Measurements from ENCODE around the gene BTBD1. TPM values are rescaled to one million over a fixed set of nuclear protein-coding genes. Genes with fewer than 3 reads are reported as not detected.

The BTBD1 gene
- total RNA-seq, 4 donors from 2014 or later: 37.3 to 60.8 (median 55.9) TPM

- peak within 1 kb of the TSS; percentile 76 to 92 (median 82) for H3K4me3 ChIP-seq
- no peaks in the 10 kb centered on the region for H3K27me3 ChIP-seq
- peak in 2 of 4 donors; percentile 21 to 53 for TF ChIP-seq POLR2A (IDR thresholded peaks at IDR 0.05)
- peak in 1 of 6 experiments; percentile 5 for TF ChIP-seq CTCF (IDR thresholded peaks at IDR 0.05)
- H3K9me3 ChIP-seq: no peaks in the 10 kb centered on the region
- H3K27ac ChIP-seq: peak within 1 kb of the TSS; percentile 82 to 85 (median 83)
- intact Hi-C loops (cut with DNase I): no loop called here
- H3K36me3 ChIP-seq: peaks cover 0 to 29% (median 0%) of the 10 kb centered on the region in 3 donors
- WGBS, 2 donors: 1 to 2% methylated on average over 27 to 29 of the region's 45 CpGs
- peak; percentile 66 for DNase-seq
- peaks cover 0 to 22% (median 14%) of the 10 kb centered on the region in 3 donors for H3K4me1 ChIP-seq
Observed at GRCh38 chr15:82985688-82986441, 81.2 kb downstream of the BTBD1 start, which contains the start of gene RAMAC. RAMAC (plus strand) TSS chr15:82986210; CDS start chr15:82989019, 2,809 bp downstream.

- Histone ChIP-seq H3K36me3 (no peaks in the 10 kb centered on the region), H3K9me3 (no peaks in the 10 kb centered on the region), H3K27me3 (no peaks in the 10 kb centered on the region), H3K4me1 (peaks cover 0 to 9% (median 6%) of the 10 kb centered on the region in 3 donors), H3K4me3 (no peak overlapping the region), H3K27ac (no peak overlapping the region)
- WGBS, 2 donors: 44 to 45% methylated on average over 2 of the region's 2 CpGs
- intact Hi-C loops (cut with DNase I): no loop called here
- TF ChIP-seq POLR2A (IDR thresholded peaks at IDR 0.05) (no peak), CTCF (IDR thresholded peaks at IDR 0.05) (no peak)
- DNase-seq: no peak
Observed at GRCh38 chr15:82980981-82981380, 86.1 kb downstream of the BTBD1 start.

- no peak overlapping the region for H3K4me3 ChIP-seq
- no peaks in the 10 kb centered on the region for H3K27me3 ChIP-seq
- no peak overlapping the region for H3K27ac ChIP-seq
- intact Hi-C loops (cut with DNase I): no loop called here
- no peak for TF ChIP-seq POLR2A (IDR thresholded peaks at IDR 0.05)
- no peak for TF ChIP-seq CTCF (IDR thresholded peaks at IDR 0.05)
- 88 to 92% methylated on average over 1 of the region's 1 CpG for WGBS, 2 donors
- H3K4me1 ChIP-seq: no peaks in the 10 kb centered on the region
- H3K9me3 ChIP-seq: no peaks in the 10 kb centered on the region
- no peaks in the 10 kb centered on the region for H3K36me3 ChIP-seq
- no peak for DNase-seq
Observed at GRCh38 chr15:82979726-82980125, 87.3 kb downstream of the BTBD1 start.

GRCh38 chr15:82978438-82978837 lies 88.6 kb downstream of the BTBD1 start:
- no peak overlapping the region for H3K4me3 ChIP-seq
- WGBS, 2 donors: 87 to 92% methylated on average over 5 of the region's 5 CpGs
- no peaks in the 10 kb centered on the region for H3K36me3 ChIP-seq
- no peaks in the 10 kb centered on the region for H3K4me1 ChIP-seq
- H3K9me3 ChIP-seq: no peaks in the 10 kb centered on the region
- intact Hi-C loops (cut with DNase I): no loop called here
- no peaks in the 10 kb centered on the region for H3K27me3 ChIP-seq
- TF ChIP-seq POLR2A (IDR thresholded peaks at IDR 0.05): no peak
- DNase-seq: no peak
- no peak overlapping the region for H3K27ac ChIP-seq

GRCh38 chr15:82977076-82977475 lies 90.0 kb downstream of the BTBD1 start:
- WGBS, 2 donors: 88 to 91% methylated on average over 1 of the region's 1 CpG
- H3K4me3 ChIP-seq: no peak overlapping the region
- TF ChIP-seq POLR2A (IDR thresholded peaks at IDR 0.05): no peak
- no peak for TF ChIP-seq CTCF (IDR thresholded peaks at IDR 0.05)
- H3K27me3 ChIP-seq: no peaks in the 10 kb centered on the region
- no peak overlapping the region for H3K27ac ChIP-seq
- no peaks in the 10 kb centered on the region for H3K9me3 ChIP-seq
- intact Hi-C loops (cut with DNase I): no loop called here
- H3K36me3 ChIP-seq: no peaks in the 10 kb centered on the region
- H3K4me1 ChIP-seq: no peaks in the 10 kb centered on the region
- DNase-seq: no peak
